ENCODE results near the gene DOK3. TPM values are rescaled to one million over a fixed set of nuclear protein-coding genes. Genes with fewer than 3 reads are reported as not detected.

The DOK3 gene
- polyA plus RNA-seq, 3 donors from 2014 or later: 0.48 to 1.3 TPM; not detected in 1

DNA sequence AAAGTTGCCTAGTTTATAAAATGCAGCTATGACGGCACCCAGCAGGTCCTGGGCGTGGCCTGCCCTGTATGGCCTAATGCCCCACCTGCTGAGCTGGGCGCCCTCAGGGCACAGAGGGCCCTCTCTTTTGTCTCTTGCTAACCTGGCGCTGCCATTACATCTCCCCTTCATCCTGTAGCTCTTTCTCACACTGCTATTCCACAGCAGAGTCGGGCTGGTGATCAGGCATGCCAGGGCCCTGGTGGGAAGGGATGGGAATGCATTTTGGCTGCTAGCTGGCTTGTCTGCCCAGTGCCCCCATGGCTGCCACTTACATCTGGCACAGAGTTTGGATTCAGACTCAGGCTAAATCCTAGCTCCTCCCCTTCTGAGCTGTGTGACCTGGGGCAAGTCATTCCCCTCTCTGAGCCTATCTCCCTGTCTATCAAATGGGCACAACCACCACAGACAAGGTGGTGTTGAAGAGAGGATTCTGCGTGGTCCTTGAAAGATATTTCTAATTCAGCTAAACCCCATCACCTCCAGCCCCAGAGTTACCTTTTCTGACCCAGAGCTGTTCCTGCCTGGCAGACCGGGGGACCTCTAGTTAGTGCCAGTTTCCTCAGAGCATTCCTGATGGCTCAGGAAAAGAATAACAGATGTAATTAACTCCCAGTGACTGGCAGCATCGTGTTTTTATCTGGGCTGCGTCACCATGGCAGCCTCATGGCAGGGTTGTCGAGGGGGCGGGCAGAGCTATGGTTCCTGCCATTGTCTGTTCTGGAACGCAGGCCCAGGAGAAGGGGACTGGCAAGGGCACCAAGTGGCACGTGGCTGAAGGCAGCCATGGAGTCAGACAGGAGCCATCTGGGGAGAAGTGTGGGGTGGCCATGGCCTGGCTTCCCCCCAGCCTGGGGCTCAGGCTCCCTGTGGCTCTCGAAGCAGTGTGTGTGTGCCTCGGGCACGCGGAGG is 56.7 kb downstream of the DOK3 start:
- peak overlapping the region in 3 of 5 donors; percentile 10 to 52 (median 27) for H3K4me3 Mint-ChIP-seq
- no peak for DNase-seq
- H3K4me1 Mint-ChIP-seq: peaks cover 24 to 37% of the 10 kb centered on the region in 2 donors
- H3K27me3 Mint-ChIP-seq (ENCODE audit: low read depth in 3 of 3): peaks cover 16 to 39% (median 26%) of the 10 kb centered on the region in 3 donors
- no peaks in the 10 kb centered on the region for H3K9me3 Mint-ChIP-seq
- H3K36me3 Mint-ChIP-seq: no peaks in the 10 kb centered on the region
- H3K27ac Mint-ChIP-seq: peak overlapping the region in 3 of 6 donors; percentile 3 to 88 (median 36)

Other genes starting within 250 kb of the DOK3 start
- gene RAB24, start 206.1 kb downstream of the DOK3 start, polyA plus RNA-seq: 10 to 100 TPM; 39.7 to 80.2 (median 45.8) TPM
- gene PRELID1, start 206.0 kb downstream of the DOK3 start, polyA plus RNA-seq: 100 to 1,000 TPM; 345 to 494 (median 375) TPM
- gene MXD3, start 197.9 kb downstream of the DOK3 start, polyA plus RNA-seq: 1 to 10 TPM; 2.1 to 4.2 (median 4.1) TPM
- 100 to 1,000 TPM; 316 to 441 (median 409) TPM for gene LMAN2, start 158.2 kb downstream of the DOK3 start, polyA plus RNA-seq
- 10 to 100 TPM; 27.1 to 64.5 (median 33.8) TPM for gene RGS14, start 151.9 kb downstream of the DOK3 start, polyA plus RNA-seq
- under 1 TPM in 2 of 3 donors, not detected in 1; 0.26 to 0.34 TPM for gene SLC34A1, start 125.4 kb downstream of the DOK3 start, polyA plus RNA-seq
- not detected for gene PFN3, start 109.2 kb downstream of the DOK3 start, polyA plus RNA-seq
- gene F12, start 100.3 kb downstream of the DOK3 start, polyA plus RNA-seq: 1 to 10 TPM in 2 of 3 donors, not detected in 1; 1.3 to 2.3 TPM
- 100 to 1,000 TPM; 102 to 129 (median 103) TPM for gene GRK6, start 83.2 kb downstream of the DOK3 start, polyA plus RNA-seq
- gene PRR7, start 63.0 kb downstream of the DOK3 start, polyA plus RNA-seq: 10 to 100 TPM in 2 of 3 donors, 1 to 10 TPM in 1; 9.6 to 25.4 (median 17.5) TPM
- gene DBN1, start 36.2 kb downstream of the DOK3 start, polyA plus RNA-seq: 1 to 10 TPM in 2 of 3 donors, under 1 TPM in 1; 0.93 to 4.2 (median 2.8) TPM
- 1 to 10 TPM; 1.1 to 3.3 (median 2.3) TPM for gene PDLIM7, start 12.2 kb downstream of the DOK3 start, polyA plus RNA-seq
- 10 to 100 TPM; 20.0 to 62.6 (median 46.4) TPM for gene DDX41, start 7.1 kb upstream of the DOK3 start, polyA plus RNA-seq
- gene FAM193B, start 44.7 kb upstream of the DOK3 start, polyA plus RNA-seq: 1 to 10 TPM; 2.5 to 6.2 (median 3.4) TPM
- 100 to 1,000 TPM; 172 to 231 (median 178) TPM for gene TMED9, start 82.4 kb upstream of the DOK3 start, polyA plus RNA-seq
- gene B4GALT7, start 90.3 kb upstream of the DOK3 start, polyA plus RNA-seq: 10 to 100 TPM; 11.7 to 30.2 (median 21.0) TPM

Data from immature natural killer cell (primary cell).